HepG2 (cell line): Measurements from ENCODE around the gene INHA. TPM values are rescaled to one million over a fixed set of nuclear protein-coding genes. Genes with fewer than 3 reads are reported as not detected.

ENCODE experiments used
- CEBPG ChIP-seq: IDR thresholded peaks from 2 replicates; pipeline ENCODE4 v1.6.1; 2016
- DR1 ChIP-seq: sonication (generic); formaldehyde crosslinking; IDR thresholded peaks from 2 replicates; pipeline ENCODE4 v1.8.0; 2021; ENCODE audit warnings: mild to moderate bottlenecking, missing genetic modification reagents, inconsistent platforms
- HES4 ChIP-seq: sonication (generic); formaldehyde crosslinking; IDR thresholded peaks from 2 replicates; pipeline ENCODE4 v1.9.0; 2021; ENCODE audit warnings: mild to moderate bottlenecking, missing genetic modification reagents, borderline replicate concordance
- HHEX ChIP-seq: IDR thresholded peaks from 2 replicates; pipeline ENCODE4 v1.6.1; 2016; ENCODE audit warnings: control low read depth
- HNRNPH1 ChIP-seq: fragments of 200-400 bp; formaldehyde crosslinking; optimal IDR thresholded peaks from 2 replicates; pipeline ENCODE3; 2017; ENCODE audit warnings: mild to moderate bottlenecking, low read depth, low read length
- KLF13 ChIP-seq: sonication (generic); formaldehyde crosslinking; IDR thresholded peaks from 2 replicates; pipeline ENCODE4 v1.4.0; 2020; ENCODE audit warnings: mild to moderate bottlenecking, missing genetic modification reagents
- MYNN ChIP-seq: sonication (generic); formaldehyde crosslinking; IDR thresholded peaks from 2 replicates; pipeline ENCODE4 v1.4.0; 2020; ENCODE audit warnings: mild to moderate bottlenecking, low read depth, missing genetic modification reagents
- NCOA2 ChIP-seq: sonication (generic); formaldehyde crosslinking; IDR thresholded peaks from 2 replicates; pipeline ENCODE4 v1.8.0; 2022; ENCODE audit warnings: inconsistent platforms
- PCBP1 ChIP-seq: fragments of 200-400 bp; formaldehyde crosslinking; IDR thresholded peaks from 2 replicates; pipeline ENCODE4 v1.6.1; 2017; ENCODE audit warnings: mild to moderate bottlenecking, low read depth, low read length, borderline replicate concordance
- PCBP2 ChIP-seq: fragments of 200-400 bp; formaldehyde crosslinking; optimal IDR thresholded peaks from 2 replicates; pipeline ENCODE3; 2018; ENCODE audit warnings: low read length, low read depth; ENCODE audit not compliant: poor library complexity, severe bottlenecking
- PRPF4 ChIP-seq: fragments of 200-400 bp; formaldehyde crosslinking; IDR thresholded peaks from 2 replicates; pipeline ENCODE4 v1.6.1; 2016; ENCODE audit warnings: low read length, low read depth; ENCODE audit not compliant: poor library complexity, severe bottlenecking
- RBAK ChIP-seq: sonication (generic); formaldehyde crosslinking; IDR thresholded peaks from 2 replicates; pipeline ENCODE4 v1.5.1; 2020; ENCODE audit warnings: mild to moderate bottlenecking, missing genetic modification reagents
- RBFOX2 ChIP-seq: fragments of 200-400 bp; formaldehyde crosslinking; IDR thresholded peaks from 2 replicates; pipeline ENCODE4 v1.6.1; 2017; ENCODE audit warnings: low read depth, mild to moderate bottlenecking, low read length
- RBM22 ChIP-seq: fragments of 200-400 bp; formaldehyde crosslinking; optimal IDR thresholded peaks from 2 replicates; pipeline ENCODE3; 2017; ENCODE audit warnings: mild to moderate bottlenecking, low read length, moderate library complexity
- SNAI1 ChIP-seq: sonication (generic); formaldehyde crosslinking; IDR thresholded peaks from 2 replicates; pipeline ENCODE4 v1.5.0; 2020; ENCODE audit warnings: mild to moderate bottlenecking, missing genetic modification reagents, borderline replicate concordance
- SOX5 ChIP-seq: IDR thresholded peaks from 2 replicates; pipeline ENCODE4 v1.6.1; 2016; ENCODE audit warnings: borderline replicate concordance
- SRSF4 ChIP-seq: fragments of 200-400 bp; formaldehyde crosslinking; IDR thresholded peaks from one replicate; pipeline ENCODE4 v1.6.1; 2018; ENCODE audit warnings: mild to moderate bottlenecking, low read depth, low read length, moderate library complexity; ENCODE audit not compliant: poor library complexity, severe bottlenecking
- ZBTB14 ChIP-seq: sonication (generic); formaldehyde crosslinking; IDR thresholded peaks from 2 replicates; pipeline ENCODE4 v1.4.0; 2020; ENCODE audit warnings: missing genetic modification reagents
- ZFAT ChIP-seq: sonication (generic); formaldehyde crosslinking; conservative IDR thresholded peaks from 2 replicates; pipeline ENCODE4 v1.8.1; 2023; ENCODE audit warnings: missing genetic modification reagents, inconsistent platforms
- ZNF263 ChIP-seq: sonication (generic); formaldehyde crosslinking; IDR thresholded peaks from 2 replicates; pipeline ENCODE4 v1.4.0; 2020; ENCODE audit warnings: missing genetic modification reagents
- ZNF292 ChIP-seq: sonication (generic); formaldehyde crosslinking; IDR thresholded peaks from 2 replicates; pipeline ENCODE4 v1.8.1; 2022; ENCODE audit warnings: mild to moderate bottlenecking, low read depth, missing genetic modification reagents, borderline replicate concordance
- ZNF496 ChIP-seq: sonication (generic); formaldehyde crosslinking; IDR thresholded peaks from 2 replicates; pipeline ENCODE4 v1.8.1; 2023; ENCODE audit warnings: mild to moderate bottlenecking, moderate library complexity, missing genetic modification reagents; ENCODE audit not compliant: insufficient replicate concordance
- ZNF564 ChIP-seq: sonication (generic); formaldehyde crosslinking; IDR thresholded peaks from 2 replicates; pipeline ENCODE4 v1.8.1; 2023; ENCODE audit warnings: mild to moderate bottlenecking, missing genetic modification reagents
- ZNF609 ChIP-seq: sonication (generic); formaldehyde crosslinking; IDR thresholded peaks from 2 replicates; pipeline ENCODE4 v1.4.0; 2020; ENCODE audit warnings: mild to moderate bottlenecking, missing genetic modification reagents, borderline replicate concordance
- ZNF879 ChIP-seq: sonication (generic); formaldehyde crosslinking; IDR thresholded peaks from 2 replicates; pipeline ENCODE4 v1.8.1; 2023; ENCODE audit warnings: missing genetic modification reagents
- polyA plus RNA-seq, 8 experiments: library from polyadenylated mRNA; depleted of rRNA in 3 of 8; stranded (reverse) in 7 of 8; unstranded in 1 of 8; fragments of >200 nt; fragmentation: Illumina TruSeq in 4 of 8; extraction: Trizol in 4 of 8; gene quantifications; 2 replicates each; pipeline versions ENCODE4 v1.2.1 to v1.2.3, GENCODE V29; 2011 to 2016; ENCODE audit warnings: low read depth in 4 of 8, missing spikeins in 1 of 8, mixed read lengths in 1 of 8; ENCODE audit not compliant: insufficient read depth in 1 of 8
- total RNA-seq, 5 experiments: library from RNA; depleted of rRNA; stranded (reverse); fragments of >200 nt; fragmentation: Illumina TruSeq; extraction: Trizol; gene quantifications; 2 replicates each; pipeline ENCODE4 v1.2.3, GENCODE V29; 2016; ENCODE audit warnings: low read depth in 1 of 5

INHA gene
- total and polyA plus RNA-seq, 2 of the 13 experiments (the other 11 are each of a cell fraction or from before 2014, with no cell fraction given) = 4.1 to 15.2 TPM

- TF ChIP-seq SOX5 (CRISPR knock-in tag) (0 out of 2 replicates have a peak, but pooled peaks have one; percentile 17), ZNF609 (CRISPR knock-in tag) (peak; percentile 69), RBAK (CRISPR knock-in tag) (no peak), PCBP1 (peak; percentile 53; the same call in 1 of the 2 replicates), PCBP2 (peak; percentile 52), ZNF564 (CRISPR knock-in tag) (no peak; the same call in 1 of the 2 replicates), CEBPG (CRISPR knock-in tag) (peak; percentile 34; the same call in 1 of the 2 replicates), PRPF4 (peak; percentile 65), HHEX (CRISPR knock-in tag) (no peak), SRSF4 (no peak), ZBTB14 (CRISPR knock-in tag) (no peak), KLF13 (no peak), ZNF879 (CRISPR knock-in tag) (no peak; the same call in 1 of the 2 replicates), NCOA2 (CRISPR knock-in tag) (0 out of 2 replicates have a peak, but pooled peaks have one; percentile 42), ZNF263 (CRISPR knock-in tag) (peak; percentile 89), DR1 (CRISPR knock-in tag) (peak; percentile 75), RBM22 (peak; percentile 34), MYNN (CRISPR knock-in tag) (no peak), ZNF496 (CRISPR knock-in tag) (no peak), ZFAT (no peak), HES4 (no peak; the same call in 1 of the 2 replicates), SNAI1 (0 out of 2 replicates have a peak, but pooled peaks have one; percentile 39), RBFOX2 (peak; percentile 74), HNRNPH1 (no peak), ZNF292 (CRISPR knock-in tag) (peak; percentile 75)
Measured at GRCh38 chr2:219571311-219572236, 536 bp upstream of the INHA start, which contains the start of gene OBSL1 (continued).
